H9 (cell line): ENCODE data around the gene NMT1. TPM values are rescaled to one million over a fixed set of nuclear protein-coding genes. Genes with fewer than 3 reads are reported as not detected.

Source experiments
- DNase-seq: peaks from one replicate; pipeline ENCODE4 v3.0.0-alpha.2; 2017
- H2AFZ ChIP-seq: one replicate; pipeline ENCODE4 v1.6.1; 2013; ENCODE audit warnings: mild to moderate bottlenecking, low read length, control low read depth, moderate library complexity
- H2AK5ac ChIP-seq: 2 replicates; pipeline ENCODE4 v1.6.1; 2013; ENCODE audit warnings: low read length, control low read depth, mixed read lengths; ENCODE audit not compliant: insufficient read length
- H2BK120ac ChIP-seq: one replicate; pipeline ENCODE4 v1.6.1; 2013; ENCODE audit warnings: low read depth, mild to moderate bottlenecking, low read length, control low read depth, inconsistent platforms; ENCODE audit not compliant: poor library complexity, severe bottlenecking
- H2BK12ac ChIP-seq: 2 replicates; pipeline ENCODE4 v1.6.1; 2013; ENCODE audit warnings: low read length, control low read depth, mixed read lengths, low read depth; ENCODE audit not compliant: insufficient read length
- H2BK15ac ChIP-seq: 2 replicates; pipeline ENCODE4 v1.6.1; 2013; ENCODE audit warnings: low read depth, low read length, control low read depth
- H2BK20ac ChIP-seq: one replicate; pipeline ENCODE4 v1.6.1; 2013; ENCODE audit warnings: low read depth, mild to moderate bottlenecking, low read length, control low read depth, inconsistent platforms; ENCODE audit not compliant: poor library complexity, severe bottlenecking
- H2BK5ac ChIP-seq: 2 replicates; pipeline ENCODE4 v1.6.1; 2013; ENCODE audit warnings: low read length, control low read depth, mixed read lengths; ENCODE audit not compliant: insufficient read length
- H3K14ac ChIP-seq: 2 replicates; pipeline ENCODE4 v1.6.1; 2013; ENCODE audit warnings: low read length, control low read depth; ENCODE audit not compliant: insufficient read depth
- H3K18ac ChIP-seq: 2 replicates; pipeline ENCODE4 v1.6.1; 2013; ENCODE audit warnings: low read depth, mild to moderate bottlenecking, mixed read lengths, low read length, control low read depth; ENCODE audit not compliant: insufficient read length
- H3K23ac ChIP-seq: 2 replicates; pipeline ENCODE4 v1.6.1; 2013; ENCODE audit warnings: low read length, control low read depth, mixed read lengths, low read depth; ENCODE audit not compliant: insufficient read length
- H3K23me2 ChIP-seq: 2 replicates; pipeline ENCODE4 v1.6.1; 2013; ENCODE audit warnings: low read depth, mild to moderate bottlenecking, mixed read lengths, low read length, control low read depth; ENCODE audit not compliant: insufficient read length, poor library complexity, severe bottlenecking
- H3K27ac ChIP-seq: 2 replicates; pipeline ENCODE4 v1.5.1; 2013; ENCODE audit warnings: low read length, control low read depth, mixed read lengths, low read depth; ENCODE audit not compliant: insufficient read length
- H3K27me3 ChIP-seq: 2 replicates; pipeline ENCODE4 v1.6.1; 2013; ENCODE audit warnings: low read length, control low read depth, inconsistent platforms; ENCODE audit not compliant: insufficient read depth
- H3K4ac ChIP-seq: 2 replicates; pipeline ENCODE4 v1.6.1; 2013; ENCODE audit warnings: low read depth, mild to moderate bottlenecking, control low read depth, inconsistent platforms, low read length, moderate library complexity
- H3K4me1 ChIP-seq: 2 replicates; pipeline ENCODE4 v1.6.1; 2013; ENCODE audit warnings: low read length, control low read depth, inconsistent platforms; ENCODE audit not compliant: insufficient read depth
- H3K4me2 ChIP-seq: 2 replicates; pipeline ENCODE4 v1.6.1; 2013; ENCODE audit warnings: low read length, control low read depth, mixed read lengths; ENCODE audit not compliant: insufficient read length, insufficient read depth
- H3K56ac ChIP-seq: 2 replicates; pipeline ENCODE4 v1.6.1; 2013; ENCODE audit warnings: low read depth, mild to moderate bottlenecking, mixed read lengths, low read length, control low read depth; ENCODE audit not compliant: insufficient read length
- H3K79me1 ChIP-seq: 2 replicates; pipeline ENCODE4 v1.6.1; 2013; ENCODE audit warnings: low read depth, mild to moderate bottlenecking, moderate library complexity, low read length, control low read depth, inconsistent platforms; ENCODE audit not compliant: insufficient read depth, poor library complexity, severe bottlenecking
- H3K79me2 ChIP-seq: 2 replicates; pipeline ENCODE4 v1.6.1; 2013; ENCODE audit warnings: low read length, control low read depth, inconsistent platforms; ENCODE audit not compliant: insufficient read depth
- H3K9ac ChIP-seq: 2 replicates; pipeline ENCODE4 v1.6.1; 2013; ENCODE audit warnings: low read length, control low read depth, mixed read lengths; ENCODE audit not compliant: insufficient read length; ENCODE audit errors: extremely low read depth
- H3K9me3 ChIP-seq: one replicate; pipeline ENCODE4 v1.6.1; 2013; ENCODE audit warnings: low read depth, low read length, inconsistent platforms; ENCODE audit not compliant: control insufficient read depth
- H3T11ph ChIP-seq: one replicate; pipeline ENCODE4 v1.6.1; 2013; ENCODE audit warnings: mild to moderate bottlenecking, low read length, control low read depth, inconsistent platforms
- H4K20me1 ChIP-seq: one replicate; pipeline ENCODE4 v1.6.1; 2013; ENCODE audit not compliant: control insufficient read depth, insufficient read length, insufficient read depth
- H4K5ac ChIP-seq: 2 replicates; pipeline ENCODE4 v1.6.1; 2013; ENCODE audit warnings: low read depth, mild to moderate bottlenecking, mixed read lengths, low read length, control low read depth; ENCODE audit not compliant: insufficient read length
- H4K8ac ChIP-seq: replicated peaks from 2 replicates; pipeline ENCODE4 v1.6.1; 2013; ENCODE audit warnings: low read length, control low read depth, mixed read lengths, low read depth; ENCODE audit not compliant: insufficient read length
- H4K91ac ChIP-seq: 2 replicates; pipeline ENCODE4 v1.6.1; 2013; ENCODE audit warnings: low read depth, mild to moderate bottlenecking, moderate library complexity, mixed read lengths, low read length, control low read depth; ENCODE audit not compliant: insufficient read length
- H3K27ac Mint-ChIP-seq, 3 experiments: 2 replicates in 2 of 3; 3 replicates in 1 of 3; pipeline ENCODE4 v1.8.0; 2020 to 2021; ENCODE audit warnings: mixed read lengths in 3 of 3, mild to moderate bottlenecking in 1 of 3, moderate library complexity in 1 of 3
- H3K27me3 Mint-ChIP-seq: 2 replicates; pipeline ENCODE4 v1.8.0; 2021; ENCODE audit warnings: low read depth, mild to moderate bottlenecking, moderate library complexity, mixed read lengths
- H3K36me3 Mint-ChIP-seq, 3 experiments: 2 replicates in 2 of 3; 3 replicates in 1 of 3; pipeline ENCODE4 v1.8.0; 2020 to 2021; ENCODE audit warnings: low read depth in 3 of 3, mixed read lengths in 3 of 3; ENCODE audit not compliant: insufficient read depth in 1 of 3
- H3K4me1 Mint-ChIP-seq, 2 experiments: 2 replicates each; pipeline ENCODE4 v1.8.0; 2020; ENCODE audit warnings: mixed read lengths in 2 of 2
- H3K4me3 Mint-ChIP-seq, 2 experiments: 2 replicates in 1 of 2; 3 replicates in 1 of 2; pipeline ENCODE4 v1.8.0; 2020 to 2021; ENCODE audit warnings: mild to moderate bottlenecking in 2 of 2, mixed read lengths in 2 of 2, moderate library complexity in 1 of 2
- H3K9me3 Mint-ChIP-seq, 2 experiments: 2 replicates in 1 of 2; 3 replicates in 1 of 2; pipeline ENCODE4 v1.8.0; 2020; ENCODE audit warnings: mild to moderate bottlenecking in 2 of 2, mixed read lengths in 2 of 2, moderate library complexity in 1 of 2
- CTCF ChIP-seq: fragments of 200-600 bp; sonication (generic); conservative IDR thresholded peaks from 3 replicates; pipeline ENCODE4 v1.8.0; 2021; ENCODE audit warnings: antibody characterized with exemption, mild to moderate bottlenecking
- WGBS: extraction: QIAGEN DNeasy Blood & Tissue Kit; methylation state at CpG from one replicate; pipeline ENCODE4 v1.1.7; 2013; ENCODE audit warnings: missing lambda C conversion rate, low lambda C conversion rate, mixed read lengths; ENCODE audit not compliant: insufficient read length; ENCODE audit errors: extremely low coverage; 5-methylcytosine and 5-hydroxymethylcytosine counted together
- total RNA-seq: library from RNA; stranded (reverse); gene quantifications from 2 replicates; pipeline ENCODE4 v1.2.1, GENCODE V29; 2021

The NMT1 gene
- total RNA-seq, 1 experiment from 2014 or later, result 150 TPM

- H4K5ac ChIP-seq, result no peak overlapping the region
- Mint-ChIP-seq H3K36me3 (peaks cover 4% of the 10 kb centered on the region in 3 experiments; a peak in 6 of 7 replicates), H3K27me3 (peaks cover 3% of the 10 kb centered on the region), H3K27ac (no peak overlapping the region), H3K9me3 (no peaks in the 10 kb centered on the region; a peak in 1 of 5 replicates), H3K4me1 (peaks cover 31 to 33% of the 10 kb centered on the region in 2 experiments), H3K4me3 (peak overlapping the region; percentile 57 to 76)
- no peak for TF ChIP-seq CTCF
- no peak overlapping the region for H4K8ac ChIP-seq
- H3K4ac ChIP-seq, result no peak overlapping the region
- peak overlapping the region; percentile 9; the same call in 1 of the 2 replicates for H3K14ac ChIP-seq
- peak; percentile 69 for DNase-seq
- no peak overlapping the region for H2BK120ac ChIP-seq
- no peak overlapping the region for H2BK5ac ChIP-seq
- H3K56ac ChIP-seq, result no peak overlapping the region
- H3T11ph ChIP-seq, result no peak overlapping the region
- H3K9me3 ChIP-seq, result no peaks in the 10 kb centered on the region
- H3K18ac ChIP-seq, result no peak overlapping the region
- no peak overlapping the region for H3K27ac ChIP-seq
- no peak overlapping the region for H2BK12ac ChIP-seq
- H2AFZ ChIP-seq, result no peak overlapping the region
- no peaks in the 10 kb centered on the region for H4K20me1 ChIP-seq
- H3K9ac ChIP-seq, result no peak overlapping the region
- no peaks in the 10 kb centered on the region for H3K79me2 ChIP-seq
- no CpG with 5 or more reads among the region's 71 CpGs for WGBS
- H3K27me3 ChIP-seq, result no peaks in the 10 kb centered on the region
- H2BK15ac ChIP-seq, result no peak overlapping the region
- H3K23ac ChIP-seq, result no peak overlapping the region
- no peak overlapping the region for H4K91ac ChIP-seq
- peak overlapping the region; percentile 51 for H3K4me2 ChIP-seq
- no peak overlapping the region for H2BK20ac ChIP-seq
- peaks cover 2% of the 10 kb centered on the region; the same call in 1 of the 2 replicates for H3K4me1 ChIP-seq
- no peaks in the 10 kb centered on the region for H3K79me1 ChIP-seq
- peaks cover 17% of the 10 kb centered on the region for H3K23me2 ChIP-seq
- no peak overlapping the region for H2AK5ac ChIP-seq
Observed at GRCh38 chr17:45144199-45145034, 83.3 kb downstream of the NMT1 start.
